Measurements from ENCODE around the gene EPB41L4A. TPM values are rescaled to one million over a fixed set of nuclear protein-coding genes. Genes with fewer than 3 reads are reported as not detected.
A peak's percentile ranks its signal among the peaks of the same experiment; 100 is the strongest.

EPB41L4A gene
- total RNA-seq, 2 donors from 2014 or later, result 7.7 to 9.9 TPM

GRCh38 chr5:112183103-112183711 lies 235.9 kb downstream of the EPB41L4A start:
- Mint-ChIP-seq H3K9me3 (no peaks in the 10 kb centered on the region), H3K4me1 (peaks cover 12% of the 10 kb centered on the region), H3K27me3 (ENCODE audit: insufficient read depth) (no peaks in the 10 kb centered on the region), H3K4me3 (no peak overlapping the region), H3K36me3 (ENCODE audit: low read depth) (no peaks in the 10 kb centered on the region), H3K27ac (peak overlapping the region; percentile 6)
- no peaks in the 10 kb centered on the region for H3K36me3 ChIP-seq (ENCODE audit: control insufficient read depth, insufficient read depth, low read length)
- WGBS, 2 experiments (ENCODE audit: insufficient coverage in 1 of 2, insufficient read length in 1 of 2), result 63 to 72% methylated on average over 5 to 8 of the region's 8 CpGs
- H3K9me3 ChIP-seq (ENCODE audit: control insufficient read depth, low read length), result no peaks in the 10 kb centered on the region
- TF ChIP-seq CTCF (conservative IDR thresholded peaks at IDR 0.05), result no peak
- H3K9ac ChIP-seq (ENCODE audit: extremely low read depth, low read length, poor library complexity, severe bottlenecking), result peak overlapping the region; percentile 44
- peaks cover 9% of the 10 kb centered on the region for H3K4me1 ChIP-seq (ENCODE audit: control insufficient read depth, insufficient read depth, low read length)
- peak; percentile 38 for DNase-seq
- no peaks in the 10 kb centered on the region for H3K27me3 ChIP-seq (ENCODE audit: control insufficient read depth, insufficient read depth, low read length, poor library complexity, severe bottlenecking)
- peak overlapping the region; percentile 81 for H3K27ac ChIP-seq (ENCODE audit: low read depth, low read length)
- peak overlapping the region; percentile 2 for H3K4me3 ChIP-seq (ENCODE audit: low read length)

- H3K4me1 Mint-ChIP-seq, result peaks cover 21% of the 10 kb centered on the region
- no peaks in the 10 kb centered on the region for H3K36me3 ChIP-seq (ENCODE audit: control insufficient read depth, insufficient read depth, low read length)
- H3K36me3 Mint-ChIP-seq (ENCODE audit: low read depth), result peaks cover 1% of the 10 kb centered on the region
- TF ChIP-seq CTCF (conservative IDR thresholded peaks at IDR 0.05), result peak; percentile 55
- H3K9ac ChIP-seq (ENCODE audit: extremely low read depth, low read length, poor library complexity, severe bottlenecking), result no peak overlapping the region
- WGBS, 2 experiments (ENCODE audit: insufficient coverage in 1 of 2, insufficient read length in 1 of 2), result 80 to 96% methylated on average over 1 of the region's 1 CpG
- no peak overlapping the region for H3K4me3 Mint-ChIP-seq
- H3K27ac Mint-ChIP-seq, result no peak overlapping the region
- H3K9me3 Mint-ChIP-seq, result no peaks in the 10 kb centered on the region
- peaks cover 9% of the 10 kb centered on the region for H3K4me1 ChIP-seq (ENCODE audit: control insufficient read depth, insufficient read depth, low read length)
- H3K27ac ChIP-seq (ENCODE audit: low read depth, low read length), result no peak overlapping the region
- H3K9me3 ChIP-seq (ENCODE audit: control insufficient read depth, low read length), result no peaks in the 10 kb centered on the region
- no peaks in the 10 kb centered on the region for H3K27me3 Mint-ChIP-seq (ENCODE audit: insufficient read depth)
- H3K4me3 ChIP-seq (ENCODE audit: low read length), result no peak overlapping the region
- no peaks in the 10 kb centered on the region for H3K27me3 ChIP-seq (ENCODE audit: control insufficient read depth, insufficient read depth, low read length, poor library complexity, severe bottlenecking)
- DNase-seq, result no peak
Measured at GRCh38 chr5:112179290-112179689, 239.8 kb downstream of the EPB41L4A start.

GRCh38 chr5:112174959-112175594 lies 244.0 kb downstream of the EPB41L4A start:
- no peaks in the 10 kb centered on the region for H3K4me1 ChIP-seq (ENCODE audit: control insufficient read depth, insufficient read depth, low read length)
- no peaks in the 10 kb centered on the region for H3K36me3 ChIP-seq (ENCODE audit: control insufficient read depth, insufficient read depth, low read length)
- DNase-seq, result peak; percentile 65
- no peaks in the 10 kb centered on the region for H3K9me3 ChIP-seq (ENCODE audit: control insufficient read depth, low read length)
- peaks cover 1% of the 10 kb centered on the region for H3K36me3 Mint-ChIP-seq (ENCODE audit: low read depth)
- no peak overlapping the region for H3K27ac Mint-ChIP-seq
- WGBS, 2 experiments (ENCODE audit: insufficient coverage in 1 of 2, insufficient read length in 1 of 2), result 39% methylated on average over 5 of the region's 8 CpGs; no CpG with 5 or more reads in 1 of the 2 experiments
- TF ChIP-seq CTCF (conservative IDR thresholded peaks at IDR 0.05), result peak; percentile 90
- no peak overlapping the region for H3K4me3 Mint-ChIP-seq
- H3K9me3 Mint-ChIP-seq, result no peaks in the 10 kb centered on the region
- H3K27ac ChIP-seq (ENCODE audit: low read depth, low read length), result no peak overlapping the region
- no peak overlapping the region for H3K4me3 ChIP-seq (ENCODE audit: low read length)
- peaks cover 11% of the 10 kb centered on the region for H3K4me1 Mint-ChIP-seq
- H3K9ac ChIP-seq (ENCODE audit: extremely low read depth, low read length, poor library complexity, severe bottlenecking), result no peak overlapping the region
- peaks cover 2% of the 10 kb centered on the region for H3K27me3 Mint-ChIP-seq (ENCODE audit: insufficient read depth)
- H3K27me3 ChIP-seq (ENCODE audit: control insufficient read depth, insufficient read depth, low read length, poor library complexity, severe bottlenecking), result no peaks in the 10 kb centered on the region

Data from endodermal cell (in vitro differentiated cells).